GM12873 (cell line): Measurements from ENCODE around the gene DIMT1.

ENCODE experiments used
- CTCF ChIP-seq: IDR thresholded peaks from 2 replicates; pipeline ENCODE4 v1.5.1; 2012; ENCODE audit warnings: low read depth, mild to moderate bottlenecking, moderate library complexity, low read length, control low read depth; ENCODE audit not compliant: insufficient read depth; ENCODE audit errors: missing control alignments

The DIMT1 gene

GRCh38 chr5:62403411-62404250 lies at the start of gene DIMT1:
DIMT1 (minus strand) TSS chr5:62403905; CDS start chr5:62403772, 133 bp downstream.
- TF ChIP-seq CTCF, result no peak

GRCh38 chr5:62450259-62450658 lies 46.6 kb upstream of the DIMT1 start:
- no peak for TF ChIP-seq CTCF

GRCh38 chr5:62448528-62448927 lies 44.8 kb upstream of the DIMT1 start:
- no peak for TF ChIP-seq CTCF

- TF ChIP-seq CTCF, result no peak
Measured at GRCh38 chr5:62432621-62433064, 28.9 kb upstream of the DIMT1 start.

GRCh38 chr5:62431735-62432620 lies 28.3 kb upstream of the DIMT1 start:
- TF ChIP-seq CTCF, result no peak

- TF ChIP-seq CTCF, result no peak
Measured at GRCh38 chr5:62424763-62425162, 21.1 kb upstream of the DIMT1 start.

DNA sequence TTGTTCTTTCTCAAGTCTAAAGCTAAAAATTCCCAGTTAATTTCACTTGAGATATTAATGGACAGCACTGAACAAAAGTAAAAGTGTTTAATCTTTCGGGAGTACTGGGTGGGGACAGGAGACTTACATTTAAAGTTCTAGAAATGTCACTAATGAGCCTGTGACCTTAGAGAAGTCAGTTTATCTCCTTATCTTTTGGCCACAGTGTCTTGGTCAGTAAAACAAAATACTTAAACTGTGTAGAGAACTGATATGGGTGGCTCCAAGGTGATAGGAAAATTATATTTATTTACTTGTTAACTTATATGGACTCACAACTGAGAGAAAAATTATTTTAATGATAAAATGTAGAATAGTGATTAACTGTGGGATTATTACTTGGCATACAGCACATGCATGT lies 17.7 kb upstream of the DIMT1 start:
- no peak for TF ChIP-seq CTCF
